ENCODE measurements around the gene SMAD6.

- TF ChIP-seq, protein P1, sequence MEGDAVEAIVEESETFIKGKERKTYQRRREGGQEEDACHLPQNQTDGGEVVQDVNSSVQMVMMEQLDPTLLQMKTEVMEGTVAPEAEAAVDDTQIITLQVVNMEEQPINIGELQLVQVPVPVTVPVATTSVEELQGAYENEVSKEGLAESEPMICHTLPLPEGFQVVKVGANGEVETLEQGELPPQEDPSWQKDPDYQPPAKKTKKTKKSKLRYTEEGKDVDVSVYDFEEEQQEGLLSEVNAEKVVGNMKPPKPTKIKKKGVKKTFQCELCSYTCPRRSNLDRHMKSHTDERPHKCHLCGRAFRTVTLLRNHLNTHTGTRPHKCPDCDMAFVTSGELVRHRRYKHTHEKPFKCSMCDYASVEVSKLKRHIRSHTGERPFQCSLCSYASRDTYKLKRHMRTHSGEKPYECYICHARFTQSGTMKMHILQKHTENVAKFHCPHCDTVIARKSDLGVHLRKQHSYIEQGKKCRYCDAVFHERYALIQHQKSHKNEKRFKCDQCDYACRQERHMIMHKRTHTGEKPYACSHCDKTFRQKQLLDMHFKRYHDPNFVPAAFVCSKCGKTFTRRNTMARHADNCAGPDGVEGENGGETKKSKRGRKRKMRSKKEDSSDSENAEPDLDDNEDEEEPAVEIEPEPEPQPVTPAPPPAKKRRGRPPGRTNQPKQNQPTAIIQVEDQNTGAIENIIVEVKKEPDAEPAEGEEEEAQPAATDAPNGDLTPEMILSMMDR (IDR thresholded peaks at IDR 0.05) = no peak
- TF ChIP-seq POLR2A (IDR thresholded peaks at IDR 0.05) = no peak
These were observed 33.9 kb downstream of the SMAD6 start for GRCh38 chr15:66735909-66736305.

Measured in right lobe of liver (tissue), 4 donors.